Loucy (cell line): Measurements from ENCODE around the gene SOCS7.

Source experiments
- H2AFZ ChIP-seq: fragments of 200-600 bp; sonication (generic); 2 replicates; pipeline ENCODE4 v1.6.0; 2016; ENCODE audit warnings: antibody characterized with exemption, mild to moderate bottlenecking, low read length, moderate library complexity
- H3F3A ChIP-seq: fragments of 200-600 bp; 2 replicates; pipeline ENCODE4 v1.6.0; 2016; ENCODE audit warnings: antibody characterized with exemption, low read depth, mild to moderate bottlenecking
- H3K27me3 ChIP-seq: fragments of 200-600 bp; sonication (generic); 2 replicates; pipeline ENCODE4 v1.6.1; 2014; ENCODE audit warnings: low read length, mild to moderate bottlenecking; ENCODE audit not compliant: insufficient read depth, poor library complexity, severe bottlenecking
- H3K36me3 ChIP-seq: fragments of 200-600 bp; sonication (generic); 2 replicates; pipeline ENCODE4 v1.6.1; 2016; ENCODE audit warnings: low read length; ENCODE audit not compliant: insufficient read depth
- H3K4me1 ChIP-seq: fragments of 200-600 bp; sonication (generic); 2 replicates; pipeline ENCODE4 v1.5.1; 2014; ENCODE audit warnings: low read length, mild to moderate bottlenecking; ENCODE audit not compliant: insufficient read depth, poor library complexity, severe bottlenecking
- H3K4me2 ChIP-seq: fragments of 200-600 bp; sonication (generic); 2 replicates; pipeline ENCODE4 v1.6.0; 2014; ENCODE audit warnings: antibody characterized with exemption, low read length, low read depth, mild to moderate bottlenecking; ENCODE audit not compliant: poor library complexity, severe bottlenecking
- H3K4me3 ChIP-seq: fragments of 200-600 bp; sonication (generic); 2 replicates; pipeline ENCODE4 v1.5.1; 2014; ENCODE audit warnings: low read length, mild to moderate bottlenecking, mixed read lengths; ENCODE audit not compliant: poor library complexity, severe bottlenecking
- H3K79me2 ChIP-seq: fragments of 200-600 bp; sonication (generic); 2 replicates; pipeline ENCODE4 v1.6.1; 2014; ENCODE audit warnings: low read length; ENCODE audit not compliant: insufficient read depth
- H3K9ac ChIP-seq: fragments of 200-600 bp; sonication (generic); 2 replicates; pipeline ENCODE4 v1.6.0; 2014; ENCODE audit warnings: mild to moderate bottlenecking, low read depth, low read length, moderate library complexity; ENCODE audit not compliant: poor library complexity, severe bottlenecking
- H3K9me2 ChIP-seq: fragments of 200-600 bp; sonication (generic); replicated peaks from 2 replicates; pipeline ENCODE4 v1.6.1; 2016; ENCODE audit warnings: low read depth, low read length, mixed read lengths
- H3K9me3 ChIP-seq: fragments of 200-600 bp; sonication (generic); 2 replicates; pipeline ENCODE4 v1.6.1; 2014; ENCODE audit warnings: mild to moderate bottlenecking, antibody characterized with exemption, low read length, low read depth; ENCODE audit not compliant: insufficient read depth
- H4K20me1 ChIP-seq: fragments of 200-600 bp; sonication (generic); 2 replicates; pipeline ENCODE4 v1.6.0; 2014; ENCODE audit warnings: antibody characterized with exemption, low read length, mild to moderate bottlenecking; ENCODE audit not compliant: insufficient read depth, poor library complexity, severe bottlenecking
- CTCF ChIP-seq: fragments of 200-600 bp; sonication (generic); conservative IDR thresholded peaks from 2 replicates; pipeline ENCODE4 v1.5.1; 2014; ENCODE audit warnings: mild to moderate bottlenecking, antibody characterized with exemption, low read length
- EZH2phosphoT487 ChIP-seq: fragments of 200-600 bp; IDR thresholded peaks from 2 replicates; pipeline ENCODE4 v1.6.1; 2018; ENCODE audit warnings: antibody characterized with exemption, mild to moderate bottlenecking, moderate library complexity, borderline replicate concordance

The SOCS7 gene

GRCh38 chr17:38324141-38324697 is 27.4 kb upstream of the SOCS7 start:
- no peak overlapping the region for H3K4me3 ChIP-seq
- H3K79me2 ChIP-seq, result no peaks in the 10 kb centered on the region
- H2AFZ ChIP-seq, result no peak overlapping the region
- H3K9me3 ChIP-seq, result no peaks in the 10 kb centered on the region
- H3K36me3 ChIP-seq, result peaks cover 13% of the 10 kb centered on the region; the same call in 1 of the 2 replicates
- H3K4me1 ChIP-seq, result peaks cover 18% of the 10 kb centered on the region
- no peaks in the 10 kb centered on the region for H3F3A ChIP-seq
- no peak overlapping the region for H3K4me2 ChIP-seq
- TF ChIP-seq CTCF (no peak), EZH2phosphoT487 (no peak)
- H3K27me3 ChIP-seq, result no peaks in the 10 kb centered on the region
- H3K9me2 ChIP-seq, result no peaks in the 10 kb centered on the region
- no peak overlapping the region for H3K9ac ChIP-seq
- H4K20me1 ChIP-seq, result no peaks in the 10 kb centered on the region

GRCh38 chr17:38324772-38325171 is 26.9 kb upstream of the SOCS7 start:
- TF ChIP-seq EZH2phosphoT487 (no peak), CTCF (no peak)
- peak overlapping the region; percentile 11 for H3K4me2 ChIP-seq
- H2AFZ ChIP-seq, result no peak overlapping the region
- no peaks in the 10 kb centered on the region for H3K9me2 ChIP-seq
- no peaks in the 10 kb centered on the region for H3K79me2 ChIP-seq
- no peaks in the 10 kb centered on the region for H4K20me1 ChIP-seq
- no peaks in the 10 kb centered on the region for H3K27me3 ChIP-seq
- peaks cover 13% of the 10 kb centered on the region; the same call in 1 of the 2 replicates for H3K36me3 ChIP-seq
- no peaks in the 10 kb centered on the region for H3K9me3 ChIP-seq
- H3K4me1 ChIP-seq, result peaks cover 18% of the 10 kb centered on the region
- no peak overlapping the region for H3K4me3 ChIP-seq
- H3K9ac ChIP-seq, result no peak overlapping the region
- H3F3A ChIP-seq, result no peaks in the 10 kb centered on the region

- Histone ChIP-seq H3K9me2 (no peaks in the 10 kb centered on the region), H4K20me1 (no peaks in the 10 kb centered on the region), H3K36me3 (peaks cover 13% of the 10 kb centered on the region; the same call in 1 of the 2 replicates), H3K9ac (no peak overlapping the region), H3K4me1 (peaks cover 18% of the 10 kb centered on the region), H2AFZ (no peak overlapping the region), H3K4me2 (peak overlapping the region; percentile 18), H3K27me3 (no peaks in the 10 kb centered on the region), H3K4me3 (no peak overlapping the region), H3K79me2 (no peaks in the 10 kb centered on the region), H3K9me3 (no peaks in the 10 kb centered on the region), H3F3A (no peaks in the 10 kb centered on the region)
- no peak for TF ChIP-seq EZH2phosphoT487
- TF ChIP-seq CTCF, result no peak
Measured at GRCh38 chr17:38325221-38325851, 26.3 kb upstream of the SOCS7 start.
